Astrocyte (in vitro differentiated cells and primary cell): Measurements from ENCODE around the gene KLK4. TPM values are rescaled to one million over a fixed set of nuclear protein-coding genes. Genes with fewer than 3 reads are reported as not detected.

ENCODE experiments used
- DNase-seq: peaks from one replicate; pipeline ENCODE4 v3.0.0-alpha.2; 2010; ENCODE audit warnings: low read depth
- FAIRE-seq: peaks from 2 replicates; lab custom pipeline; 2011; peaks lifted over from hg19 to GRCh38; lab: Jason Lieb, UNC
- H2AFZ ChIP-seq: 2 replicates; pipeline ENCODE4 v1.6.0; 2012; ENCODE audit warnings: low read depth, low read length, inconsistent platforms
- H3K27ac ChIP-seq: 2 replicates; pipeline ENCODE4 v1.5.1; 2011; ENCODE audit warnings: low read depth, low read length, inconsistent platforms
- H3K27me3 ChIP-seq: 2 replicates; pipeline ENCODE4 v1.6.0; 2011; ENCODE audit warnings: low read length, inconsistent platforms; ENCODE audit not compliant: insufficient read depth
- H3K36me3 ChIP-seq: 2 replicates; pipeline ENCODE4 v1.5.1; 2011; ENCODE audit warnings: low read length, inconsistent platforms; ENCODE audit not compliant: insufficient read depth
- H3K4me1 ChIP-seq: 2 replicates; pipeline ENCODE4 v1.5.1; 2011; ENCODE audit warnings: low read length, inconsistent platforms; ENCODE audit not compliant: insufficient read depth
- H3K4me2 ChIP-seq: 2 replicates; pipeline ENCODE4 v1.6.0; 2012; ENCODE audit warnings: low read length, inconsistent platforms
- H3K4me3 ChIP-seq: 2 replicates; pipeline ENCODE4 v1.5.1; 2011; ENCODE audit warnings: low read depth, mild to moderate bottlenecking, low read length, inconsistent platforms; ENCODE audit not compliant: insufficient read depth
- H3K79me2 ChIP-seq: 2 replicates; pipeline ENCODE4 v1.6.0; 2012; ENCODE audit warnings: mild to moderate bottlenecking, low read length, inconsistent platforms; ENCODE audit not compliant: insufficient read depth
- H3K9ac ChIP-seq: 2 replicates; pipeline ENCODE4 v1.6.0; 2012; ENCODE audit warnings: mild to moderate bottlenecking, low read length, inconsistent platforms
- H3K9me3 ChIP-seq: 2 replicates; pipeline ENCODE4 v1.5.1; 2012; ENCODE audit warnings: low read depth, mild to moderate bottlenecking, low read length, inconsistent platforms; ENCODE audit not compliant: insufficient read depth
- H4K20me1 ChIP-seq: 2 replicates; pipeline ENCODE4 v1.6.0; 2012; ENCODE audit warnings: low read length, inconsistent platforms; ENCODE audit not compliant: insufficient read depth
- H3K27ac Mint-ChIP-seq: one replicate; pipeline ENCODE4 v1.8.0; 2021; ENCODE audit warnings: mild to moderate bottlenecking, mixed read lengths; ENCODE audit not compliant: unreplicated experiment
- H3K27me3 Mint-ChIP-seq: one replicate; pipeline ENCODE4 v1.8.0; 2021; ENCODE audit warnings: low read depth, mixed read lengths; ENCODE audit not compliant: unreplicated experiment
- H3K36me3 Mint-ChIP-seq: one replicate; pipeline ENCODE4 v1.8.0; 2021; ENCODE audit warnings: low read depth, mixed read lengths; ENCODE audit not compliant: unreplicated experiment
- H3K4me1 Mint-ChIP-seq: one replicate; pipeline ENCODE4 v1.8.0; 2021; ENCODE audit warnings: low read depth, mixed read lengths; ENCODE audit not compliant: unreplicated experiment
- H3K4me3 Mint-ChIP-seq: one replicate; pipeline ENCODE4 v1.8.0; 2021; ENCODE audit warnings: mild to moderate bottlenecking, moderate library complexity, mixed read lengths; ENCODE audit not compliant: unreplicated experiment
- H3K9me3 Mint-ChIP-seq: one replicate; pipeline ENCODE4 v1.8.0; 2021; ENCODE audit warnings: mild to moderate bottlenecking, mixed read lengths; ENCODE audit not compliant: unreplicated experiment
- EZH2 ChIP-seq: IDR thresholded peaks from 2 replicates; pipeline ENCODE4 v1.6.1; 2012; ENCODE audit warnings: mild to moderate bottlenecking, low read length, inconsistent platforms; ENCODE audit not compliant: insufficient read depth
- total RNA-seq: library from RNA; stranded (reverse); gene quantifications from 2 replicates; pipeline ENCODE4 v1.2.1, GENCODE V29; 2021
- TF ChIP-seq, protein P1 (sequence below): IDR thresholded peaks from 2 replicates; pipeline ENCODE4 v1.5.1; 2011; ENCODE audit warnings: low read depth, mild to moderate bottlenecking, inconsistent platforms, low read length, moderate library complexity; ENCODE audit not compliant: insufficient read depth

Gene KLK4
- total RNA-seq, 1 donor from 2014 or later, result not detected

- no peaks in the 10 kb centered on the region for H3K36me3 ChIP-seq
- H3K9ac ChIP-seq, result no peak overlapping the region
- DNase-seq (no peak), FAIRE-seq (no peak)
- H3K79me2 ChIP-seq, result no peaks in the 10 kb centered on the region
- H4K20me1 ChIP-seq, result no peaks in the 10 kb centered on the region
- Mint-ChIP-seq H3K27me3 (peaks cover 23% of the 10 kb centered on the region), H3K4me1 (no peaks in the 10 kb centered on the region), H3K4me3 (no peak overlapping the region), H3K27ac (no peak overlapping the region), H3K9me3 (peaks cover 4% of the 10 kb centered on the region), H3K36me3 (no peaks in the 10 kb centered on the region)
- H3K4me2 ChIP-seq, result no peak overlapping the region
- H3K9me3 ChIP-seq, result no peaks in the 10 kb centered on the region
- H2AFZ ChIP-seq, result no peak overlapping the region
- H3K27me3 ChIP-seq, result no peaks in the 10 kb centered on the region
- TF ChIP-seq, protein P1, sequence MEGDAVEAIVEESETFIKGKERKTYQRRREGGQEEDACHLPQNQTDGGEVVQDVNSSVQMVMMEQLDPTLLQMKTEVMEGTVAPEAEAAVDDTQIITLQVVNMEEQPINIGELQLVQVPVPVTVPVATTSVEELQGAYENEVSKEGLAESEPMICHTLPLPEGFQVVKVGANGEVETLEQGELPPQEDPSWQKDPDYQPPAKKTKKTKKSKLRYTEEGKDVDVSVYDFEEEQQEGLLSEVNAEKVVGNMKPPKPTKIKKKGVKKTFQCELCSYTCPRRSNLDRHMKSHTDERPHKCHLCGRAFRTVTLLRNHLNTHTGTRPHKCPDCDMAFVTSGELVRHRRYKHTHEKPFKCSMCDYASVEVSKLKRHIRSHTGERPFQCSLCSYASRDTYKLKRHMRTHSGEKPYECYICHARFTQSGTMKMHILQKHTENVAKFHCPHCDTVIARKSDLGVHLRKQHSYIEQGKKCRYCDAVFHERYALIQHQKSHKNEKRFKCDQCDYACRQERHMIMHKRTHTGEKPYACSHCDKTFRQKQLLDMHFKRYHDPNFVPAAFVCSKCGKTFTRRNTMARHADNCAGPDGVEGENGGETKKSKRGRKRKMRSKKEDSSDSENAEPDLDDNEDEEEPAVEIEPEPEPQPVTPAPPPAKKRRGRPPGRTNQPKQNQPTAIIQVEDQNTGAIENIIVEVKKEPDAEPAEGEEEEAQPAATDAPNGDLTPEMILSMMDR, result no peak
- no peak for TF ChIP-seq EZH2
- no peak overlapping the region for H3K4me3 ChIP-seq
- H3K27ac ChIP-seq, result no peak overlapping the region
- H3K4me1 ChIP-seq, result no peaks in the 10 kb centered on the region
These were observed 33.9 kb downstream of the KLK4 start for GRCh38 chr19:50877338-50877737.

- peaks cover 24% of the 10 kb centered on the region for H3K27me3 Mint-ChIP-seq
- H2AFZ ChIP-seq, result no peak overlapping the region
- H3K9me3 Mint-ChIP-seq, result peaks cover 4% of the 10 kb centered on the region
- H3K4me3 ChIP-seq, result no peak overlapping the region
- H3K36me3 ChIP-seq, result no peaks in the 10 kb centered on the region
- FAIRE-seq (no peak), DNase-seq (no peak)
- TF ChIP-seq EZH2, result no peak
- TF ChIP-seq, protein P1, result no peak
- no peaks in the 10 kb centered on the region for H3K4me1 ChIP-seq
- H3K4me2 ChIP-seq, result no peak overlapping the region
- no peak overlapping the region for H3K27ac Mint-ChIP-seq
- H3K4me1 Mint-ChIP-seq, result no peaks in the 10 kb centered on the region
- no peaks in the 10 kb centered on the region for H4K20me1 ChIP-seq
- H3K79me2 ChIP-seq, result no peaks in the 10 kb centered on the region
- no peak overlapping the region for H3K4me3 Mint-ChIP-seq
- H3K27ac ChIP-seq, result no peak overlapping the region
- no peaks in the 10 kb centered on the region for H3K27me3 ChIP-seq
- H3K36me3 Mint-ChIP-seq, result no peaks in the 10 kb centered on the region
- no peak overlapping the region for H3K9ac ChIP-seq
- no peaks in the 10 kb centered on the region for H3K9me3 ChIP-seq
These were observed 34.7 kb downstream of the KLK4 start for GRCh38 chr19:50876456-50876855.

DNA sequence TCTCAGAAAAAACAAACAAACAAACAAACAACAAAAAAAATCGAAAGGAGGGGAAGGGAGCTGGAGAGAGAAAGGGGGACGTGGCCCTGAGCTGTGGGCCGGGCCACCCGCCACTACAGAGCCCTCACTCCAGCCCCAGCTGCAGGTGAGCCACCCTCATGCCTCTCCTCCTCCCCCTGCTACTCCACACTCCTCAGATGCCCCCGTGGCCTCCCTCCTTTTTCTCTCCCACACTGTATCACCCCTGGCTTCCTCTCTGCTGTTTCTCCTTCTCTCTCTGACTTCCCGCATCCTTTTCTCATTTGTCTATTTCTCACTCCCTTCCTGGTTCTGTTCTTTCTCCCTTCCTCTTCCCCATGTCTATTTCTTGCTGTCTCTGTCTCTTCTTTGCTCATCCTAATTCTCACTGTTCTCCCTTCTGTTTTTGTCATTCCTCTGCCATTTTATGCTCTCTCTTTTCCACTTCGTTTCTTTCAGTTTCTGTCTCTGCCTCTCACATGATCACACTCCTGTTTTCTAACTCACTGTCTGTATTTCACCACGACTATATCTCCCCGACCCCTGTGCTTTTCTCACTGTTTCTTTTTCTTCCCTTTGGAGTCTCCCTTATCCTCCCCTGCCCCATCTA is 35.3 kb downstream of the KLK4 start:
- Histone ChIP-seq H2AFZ (no peak overlapping the region), H3K27ac (no peak overlapping the region), H3K9me3 (no peaks in the 10 kb centered on the region), H3K27me3 (no peaks in the 10 kb centered on the region), H3K79me2 (no peaks in the 10 kb centered on the region), H3K4me3 (no peak overlapping the region), H3K4me1 (no peaks in the 10 kb centered on the region), H3K9ac (no peak overlapping the region), H3K36me3 (no peaks in the 10 kb centered on the region), H4K20me1 (no peaks in the 10 kb centered on the region), H3K4me2 (no peak overlapping the region)
- no peak overlapping the region for H3K27ac Mint-ChIP-seq
- peaks cover 4% of the 10 kb centered on the region for H3K9me3 Mint-ChIP-seq
- TF ChIP-seq EZH2, result no peak
- TF ChIP-seq, protein P1, result no peak
- H3K4me1 Mint-ChIP-seq, result no peaks in the 10 kb centered on the region
- H3K36me3 Mint-ChIP-seq, result no peaks in the 10 kb centered on the region
- H3K27me3 Mint-ChIP-seq, result peaks cover 29% of the 10 kb centered on the region
- DNase-seq (no peak), FAIRE-seq (no peak)
- H3K4me3 Mint-ChIP-seq, result no peak overlapping the region
